ENCODE measurements around the gene CDC42EP4. TPM values are rescaled to one million over a fixed set of nuclear protein-coding genes. Genes with fewer than 3 reads are reported as not detected.

Gene CDC42EP4
- total and polyA plus RNA-seq, 2 experiments from 2014 or later, result 62.4 to 82.7 TPM

- no peak overlapping the region for H3K4me2 ChIP-seq
- peaks cover 100% of the 10 kb centered on the region for H3K79me2 ChIP-seq
- peaks cover 91% of the 10 kb centered on the region for H4K20me1 ChIP-seq (ENCODE audit: insufficient read depth, poor library complexity, severe bottlenecking)
- DNase-seq (ENCODE audit: low spot score), result no peak
- no peaks in the 10 kb centered on the region for H3K9me3 ChIP-seq (ENCODE audit: low read depth)
- WGBS (ENCODE audit: low lambda C conversion rate, missing lambda C conversion rate), result 85% methylated on average over 3 of the region's 3 CpGs
- H3K27ac ChIP-seq, result no peak overlapping the region
- no peak overlapping the region for H3K4me3 ChIP-seq
- H3K9me2 ChIP-seq (replicated peaks; ENCODE audit: insufficient read depth), result no peaks in the 10 kb centered on the region
- H3K36me3 ChIP-seq (replicated peaks; ENCODE audit: insufficient read depth, low read depth), result no peaks in the 10 kb centered on the region
- peaks cover 54% of the 10 kb centered on the region for H3K4me1 ChIP-seq (ENCODE audit: insufficient read depth)
- H3K27me3 ChIP-seq, result no peaks in the 10 kb centered on the region
- no peak overlapping the region for H2AFZ ChIP-seq
- no peak for TF ChIP-seq EZH2phosphoT487 (IDR thresholded peaks at IDR 0.05; ENCODE audit: low read depth, severe bottlenecking, unreplicated experiment)
- no peak for TF ChIP-seq EZH2 (IDR thresholded peaks at IDR 0.05; ENCODE audit: borderline replicate concordance)
- no peak for TF ChIP-seq CTCF (IDR thresholded peaks at IDR 0.05; ENCODE audit: poor library complexity)
These were observed 9.6 kb downstream of the CDC42EP4 start for GRCh38 chr17:73302189-73302588.

GRCh38 chr17:73301369-73301768 is 10.4 kb downstream of the CDC42EP4 start:
- Histone ChIP-seq H3K4me1 (ENCODE audit: insufficient read depth) (peaks cover 45% of the 10 kb centered on the region), H3K4me3 (no peak overlapping the region), H3K4me2 (no peak overlapping the region), H3K36me3 (replicated peaks; ENCODE audit: insufficient read depth, low read depth) (no peaks in the 10 kb centered on the region), H3K9me3 (ENCODE audit: low read depth) (no peaks in the 10 kb centered on the region), H3K27me3 (no peaks in the 10 kb centered on the region), H4K20me1 (ENCODE audit: insufficient read depth, poor library complexity, severe bottlenecking) (peaks cover 90% of the 10 kb centered on the region), H3K27ac (no peak overlapping the region), H3K79me2 (peaks cover 99% of the 10 kb centered on the region), H2AFZ (no peak overlapping the region), H3K9me2 (replicated peaks; ENCODE audit: insufficient read depth) (no peaks in the 10 kb centered on the region)
- DNase-seq (ENCODE audit: low spot score), result no peak
- TF ChIP-seq EZH2phosphoT487 (IDR thresholded peaks at IDR 0.05; ENCODE audit: low read depth, severe bottlenecking, unreplicated experiment) (no peak), EZH2 (IDR thresholded peaks at IDR 0.05; ENCODE audit: borderline replicate concordance) (no peak), CTCF (IDR thresholded peaks at IDR 0.05; ENCODE audit: poor library complexity) (no peak)
- 95% methylated on average over 2 of the region's 2 CpGs for WGBS (ENCODE audit: low lambda C conversion rate, missing lambda C conversion rate)

- Histone ChIP-seq H3K9me3 (ENCODE audit: low read depth) (no peaks in the 10 kb centered on the region), H3K79me2 (peaks cover 99% of the 10 kb centered on the region)
These were observed 11.4 kb downstream of the CDC42EP4 start for GRCh38 chr17:73300392-73300791.

More at GRCh38 chr17:73300392-73300791, 11.4 kb downstream of the CDC42EP4 start:
- H3K27me3 ChIP-seq, result no peaks in the 10 kb centered on the region
- no peak for DNase-seq (ENCODE audit: low spot score)
- H3K9me2 ChIP-seq (replicated peaks; ENCODE audit: insufficient read depth), result no peaks in the 10 kb centered on the region
- H3K27ac ChIP-seq, result no peak overlapping the region
- H3K4me3 ChIP-seq, result no peak overlapping the region
- H2AFZ ChIP-seq, result no peak overlapping the region
- TF ChIP-seq CTCF (IDR thresholded peaks at IDR 0.05; ENCODE audit: poor library complexity) (no peak), EZH2phosphoT487 (IDR thresholded peaks at IDR 0.05; ENCODE audit: low read depth, severe bottlenecking, unreplicated experiment) (no peak), EZH2 (IDR thresholded peaks at IDR 0.05; ENCODE audit: borderline replicate concordance) (no peak)
- H3K4me2 ChIP-seq, result no peak overlapping the region
- 92% methylated on average over 3 of the region's 3 CpGs for WGBS (ENCODE audit: low lambda C conversion rate, missing lambda C conversion rate)
- H3K4me1 ChIP-seq (ENCODE audit: insufficient read depth), result peaks cover 37% of the 10 kb centered on the region
- no peaks in the 10 kb centered on the region for H3K36me3 ChIP-seq (replicated peaks; ENCODE audit: insufficient read depth, low read depth)
- H4K20me1 ChIP-seq (ENCODE audit: insufficient read depth, poor library complexity, severe bottlenecking), result peaks cover 90% of the 10 kb centered on the region
